Effector memory CD8-positive, alpha-beta T cell (primary cell): Measurements from ENCODE around the gene TRAM1L1.

ENCODE experiments used
- ATAC-seq: fragments of 150-1000 bp; cut with Tn5 transposase; replicated peaks from 2 replicates; pipeline ENCODE4 v1.10.0; 2021; ENCODE audit warnings: mild to moderate bottlenecking, moderate library complexity
- DNase-seq, 3 experiments: peaks; one replicate each; pipeline ENCODE4 v3.0.0; 2021
- H3K27ac Mint-ChIP-seq, 2 donors: one replicate each; pipeline ENCODE4 v1.8.0; 2022; ENCODE audit warnings: mild to moderate bottlenecking in 2 of 2, mixed read lengths in 2 of 2, moderate library complexity in 2 of 2
- H3K27me3 Mint-ChIP-seq, 2 donors: one replicate each; pipeline ENCODE4 v1.8.0; 2022; ENCODE audit warnings: mixed read lengths in 2 of 2
- H3K36me3 Mint-ChIP-seq: one replicate; pipeline ENCODE4 v1.8.0; 2022; ENCODE audit warnings: mild to moderate bottlenecking, moderate library complexity, mixed read lengths; ENCODE audit not compliant: insufficient read depth
- H3K4me1 Mint-ChIP-seq, 2 donors: one replicate each; pipeline ENCODE4 v1.8.0; 2022; ENCODE audit warnings: low read depth in 2 of 2, mixed read lengths in 2 of 2
- H3K4me3 Mint-ChIP-seq, 2 donors: one replicate each; pipeline ENCODE4 v1.8.0; 2022; ENCODE audit warnings: mild to moderate bottlenecking in 2 of 2, mixed read lengths in 2 of 2, moderate library complexity in 2 of 2
- H3K9me3 Mint-ChIP-seq, 2 donors: one replicate each; pipeline ENCODE4 v1.8.0; 2022; ENCODE audit warnings: mixed read lengths in 2 of 2
- total RNA-seq, 9 experiments: gene quantifications; one replicate each; lab custom pipeline; 2026; lab: John Stamatoyannopoulos, UW

TRAM1L1 gene
- total RNA-seq, result 0 to 0.18 (median 0) reads per million in 9 experiments

DNA sequence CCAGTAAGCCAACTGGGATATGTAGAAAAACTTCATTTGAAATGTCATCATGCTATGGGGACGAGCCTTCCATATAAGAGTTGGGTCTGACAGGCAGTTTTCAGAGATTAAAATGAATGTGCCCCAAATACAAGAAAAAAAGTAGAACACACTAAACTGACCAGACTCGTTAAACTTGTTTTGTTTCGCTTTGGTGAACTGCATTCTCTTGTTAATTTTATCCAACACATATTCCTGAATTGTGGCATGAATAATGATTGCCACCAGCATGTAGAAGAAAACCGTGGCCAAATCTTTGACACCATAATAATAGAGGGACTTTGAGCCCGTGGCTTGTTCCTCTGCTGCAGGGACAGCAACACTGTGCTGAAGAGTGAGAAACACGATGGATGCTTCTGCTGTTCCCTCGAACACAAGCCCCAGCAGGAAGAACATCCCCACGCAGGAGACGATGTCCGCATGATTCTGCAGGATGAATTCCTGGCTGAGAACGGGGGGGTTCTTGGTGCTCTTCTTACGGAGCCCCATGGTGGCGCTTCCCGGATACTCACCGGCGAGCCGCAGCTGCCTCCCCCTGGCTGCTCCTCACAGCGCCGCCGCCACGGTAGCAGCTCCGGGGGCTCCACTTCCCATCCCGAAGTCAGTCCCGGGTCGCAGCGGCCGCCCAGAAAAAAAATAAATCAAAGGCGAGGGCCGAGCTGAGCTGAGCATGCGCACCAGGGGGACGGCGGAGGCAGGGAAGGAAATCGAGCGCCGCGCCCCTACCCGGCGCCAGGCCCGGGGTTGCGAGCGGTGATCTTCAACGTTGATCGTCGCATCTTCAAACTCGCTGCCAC lies at the start of gene TRAM1L1:
Gene TRAM1L1, minus strand, starts transcription at position 711 of the 836 bp plus-strand sequence. Its CDS starts 183 bp downstream, at position 528.
- DNase-seq, result no peak
- peaks cover 8 to 10% of the 10 kb centered on the region in 2 donors for H3K9me3 Mint-ChIP-seq
- no peak within 1 kb of the TSS for H3K4me3 Mint-ChIP-seq
- H3K27ac Mint-ChIP-seq, result no peak within 1 kb of the TSS
- H3K36me3 Mint-ChIP-seq, result no peaks in the 10 kb centered on the region
- ATAC-seq, result no peak
- H3K4me1 Mint-ChIP-seq, result no peaks in the 10 kb centered on the region
- H3K27me3 Mint-ChIP-seq, result no peaks in the 10 kb centered on the region

DNA sequence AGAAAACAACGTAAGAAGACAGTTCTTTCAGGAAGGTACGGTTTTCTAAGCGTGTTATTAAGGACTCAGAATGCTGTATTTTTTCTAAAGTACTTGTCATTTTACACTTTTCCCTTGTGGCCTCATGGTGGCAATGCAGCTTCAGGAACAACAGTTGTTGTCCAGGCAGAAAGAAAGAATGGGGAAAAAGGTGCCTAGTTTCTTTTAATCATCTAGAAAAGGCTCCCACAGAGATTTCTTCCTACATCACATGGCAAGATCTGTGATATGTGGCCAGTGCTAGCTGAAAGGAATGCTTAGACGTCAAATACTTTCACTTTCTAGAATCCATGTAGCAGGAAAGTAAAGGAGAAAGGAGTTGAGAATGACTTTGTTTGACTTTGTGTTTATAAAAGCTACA lies 49.0 kb upstream of the TRAM1L1 start:
- H3K27me3 Mint-ChIP-seq, result no peaks in the 10 kb centered on the region
- no peaks in the 10 kb centered on the region for H3K36me3 Mint-ChIP-seq
- DNase-seq (no peak), ATAC-seq (no peak)
- no peaks in the 10 kb centered on the region for H3K4me1 Mint-ChIP-seq
- H3K27ac Mint-ChIP-seq, result no peak overlapping the region
- peaks cover 12 to 17% of the 10 kb centered on the region in 2 donors for H3K9me3 Mint-ChIP-seq
- H3K4me3 Mint-ChIP-seq, result no peak overlapping the region

DNA sequence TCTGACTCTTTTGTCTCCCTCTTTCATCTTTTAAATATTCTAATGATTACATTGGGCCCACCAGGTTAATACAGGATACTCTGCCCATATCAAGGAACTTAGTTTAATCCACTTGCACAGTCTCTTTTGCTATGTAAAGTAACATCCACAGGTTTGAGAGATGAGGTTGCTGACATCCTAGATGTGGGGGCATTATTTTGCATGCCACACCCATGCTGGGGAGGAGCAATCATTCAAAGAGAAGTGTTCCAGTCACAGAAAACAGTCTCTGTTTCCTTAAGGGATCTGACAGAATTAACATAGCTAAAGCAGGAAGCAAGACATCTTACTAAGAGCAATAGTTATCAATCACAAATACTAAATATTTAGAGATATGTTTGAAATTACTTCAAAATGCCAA lies 11.5 kb upstream of the TRAM1L1 start:
- Mint-ChIP-seq H3K27ac (no peak overlapping the region), H3K4me3 (no peak overlapping the region)

DNA sequence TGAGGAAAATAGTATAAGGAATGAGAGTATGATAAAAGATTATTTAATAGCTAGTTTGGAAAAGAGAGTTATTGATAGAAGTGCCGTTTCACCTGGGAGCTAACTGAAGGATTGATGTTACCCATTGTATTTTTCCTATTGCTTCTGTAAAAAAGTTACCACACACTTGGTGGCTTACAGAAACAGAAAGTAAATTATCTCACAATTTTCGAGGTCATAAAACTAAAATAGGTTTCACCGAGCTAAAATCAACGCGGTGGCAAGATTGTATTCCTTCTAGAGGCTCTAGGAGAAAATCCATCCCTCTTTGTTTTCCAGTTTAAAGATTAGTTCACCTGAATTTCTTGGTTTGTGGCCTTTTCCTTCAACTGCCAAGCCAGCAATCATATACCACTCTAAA lies 11.1 kb upstream of the TRAM1L1 start:
- ATAC-seq, result no peak
- H3K9me3 Mint-ChIP-seq, result peaks cover 2 to 5% of the 10 kb centered on the region in 2 donors
- H3K27ac Mint-ChIP-seq, result no peak overlapping the region
- H3K36me3 Mint-ChIP-seq, result no peaks in the 10 kb centered on the region
- no peaks in the 10 kb centered on the region for H3K27me3 Mint-ChIP-seq
- no peaks in the 10 kb centered on the region for H3K4me1 Mint-ChIP-seq
- DNase-seq, result no peak
- no peak overlapping the region for H3K4me3 Mint-ChIP-seq

More for the DNA sequence above, 11.5 kb upstream of the TRAM1L1 start:
- H3K36me3 Mint-ChIP-seq, result no peaks in the 10 kb centered on the region
- no peak for DNase-seq
- peaks cover 2 to 7% of the 10 kb centered on the region in 2 donors for H3K9me3 Mint-ChIP-seq
- H3K4me1 Mint-ChIP-seq, result no peaks in the 10 kb centered on the region
- no peak for ATAC-seq
- no peaks in the 10 kb centered on the region for H3K27me3 Mint-ChIP-seq

DNA sequence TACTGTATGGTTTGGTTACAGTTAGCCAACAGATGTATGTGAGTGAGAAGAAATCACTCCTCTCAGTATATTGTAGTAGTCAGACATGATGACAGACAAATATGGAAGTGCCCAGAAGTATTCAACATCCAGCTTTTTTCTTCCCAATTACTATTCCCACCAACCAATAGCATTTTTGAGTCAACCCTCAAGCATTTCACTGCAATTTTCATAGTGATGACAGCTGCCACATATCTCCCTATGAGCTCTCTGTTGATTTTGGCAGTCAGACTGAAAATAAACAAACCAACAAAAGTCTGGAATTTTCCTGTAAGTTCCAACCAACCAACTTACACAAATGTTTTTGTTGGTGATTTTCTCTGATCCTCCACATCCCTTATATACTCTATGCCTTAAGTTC lies 8.2 kb upstream of the TRAM1L1 start:
- ATAC-seq (no peak), DNase-seq (no peak)
- no peaks in the 10 kb centered on the region for H3K27me3 Mint-ChIP-seq
- no peak overlapping the region for H3K27ac Mint-ChIP-seq
- no peaks in the 10 kb centered on the region for H3K4me1 Mint-ChIP-seq
- no peaks in the 10 kb centered on the region for H3K36me3 Mint-ChIP-seq
- H3K4me3 Mint-ChIP-seq, result no peak overlapping the region
- H3K9me3 Mint-ChIP-seq, result peaks cover 2 to 7% of the 10 kb centered on the region in 2 donors

DNA sequence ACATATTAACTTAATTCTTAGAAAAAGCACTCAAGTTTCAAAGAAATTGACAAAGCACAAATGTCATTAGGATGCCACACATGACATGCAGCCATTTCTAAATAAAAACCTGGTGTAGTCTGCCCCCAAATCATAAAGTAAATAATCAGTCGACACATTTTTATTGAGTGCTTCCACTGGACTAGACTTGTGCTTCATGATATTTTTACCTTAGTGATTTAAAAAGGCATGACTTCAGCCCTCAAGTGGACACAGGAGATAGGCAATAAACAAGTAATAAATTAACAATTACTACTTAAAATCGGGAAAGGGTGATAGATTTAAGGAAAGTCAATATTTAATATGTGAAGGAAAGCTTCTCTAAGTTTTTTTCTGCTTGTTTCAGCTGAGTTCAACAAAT lies 7.6 kb downstream of the TRAM1L1 start:
- Mint-ChIP-seq H3K4me3 (no peak overlapping the region), H3K9me3 (peaks cover 7 to 10% of the 10 kb centered on the region in 2 donors), H3K27ac (no peak overlapping the region), H3K4me1 (no peaks in the 10 kb centered on the region), H3K36me3 (no peaks in the 10 kb centered on the region), H3K27me3 (no peaks in the 10 kb centered on the region)
- ATAC-seq (no peak), DNase-seq (no peak)

DNA sequence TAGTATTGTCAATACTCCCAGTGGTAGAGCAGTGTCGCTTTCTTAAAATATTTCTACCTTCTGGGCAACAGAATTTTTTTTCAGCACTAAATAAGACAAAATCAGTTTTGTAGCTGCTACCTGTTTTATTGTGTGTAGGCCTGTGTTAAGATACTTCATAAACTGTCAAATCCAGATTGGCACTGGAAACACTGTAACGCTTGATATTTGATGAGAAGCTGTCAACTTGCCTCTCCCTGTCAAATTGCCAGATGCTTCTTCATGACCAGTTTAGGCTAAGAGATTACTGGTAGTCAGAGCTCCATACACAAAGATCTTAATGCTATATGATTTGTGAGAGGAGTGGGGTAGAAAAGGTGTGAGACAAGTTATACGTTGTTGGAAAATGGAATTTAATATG lies 17.3 kb downstream of the TRAM1L1 start:
- no peak overlapping the region for H3K27ac Mint-ChIP-seq
- no peak overlapping the region for H3K4me3 Mint-ChIP-seq
- no peaks in the 10 kb centered on the region for H3K27me3 Mint-ChIP-seq
- DNase-seq (no peak), ATAC-seq (no peak)
- H3K4me1 Mint-ChIP-seq, result no peaks in the 10 kb centered on the region
- H3K36me3 Mint-ChIP-seq, result no peaks in the 10 kb centered on the region
- peaks cover 7 to 14% of the 10 kb centered on the region in 2 donors for H3K9me3 Mint-ChIP-seq

DNA sequence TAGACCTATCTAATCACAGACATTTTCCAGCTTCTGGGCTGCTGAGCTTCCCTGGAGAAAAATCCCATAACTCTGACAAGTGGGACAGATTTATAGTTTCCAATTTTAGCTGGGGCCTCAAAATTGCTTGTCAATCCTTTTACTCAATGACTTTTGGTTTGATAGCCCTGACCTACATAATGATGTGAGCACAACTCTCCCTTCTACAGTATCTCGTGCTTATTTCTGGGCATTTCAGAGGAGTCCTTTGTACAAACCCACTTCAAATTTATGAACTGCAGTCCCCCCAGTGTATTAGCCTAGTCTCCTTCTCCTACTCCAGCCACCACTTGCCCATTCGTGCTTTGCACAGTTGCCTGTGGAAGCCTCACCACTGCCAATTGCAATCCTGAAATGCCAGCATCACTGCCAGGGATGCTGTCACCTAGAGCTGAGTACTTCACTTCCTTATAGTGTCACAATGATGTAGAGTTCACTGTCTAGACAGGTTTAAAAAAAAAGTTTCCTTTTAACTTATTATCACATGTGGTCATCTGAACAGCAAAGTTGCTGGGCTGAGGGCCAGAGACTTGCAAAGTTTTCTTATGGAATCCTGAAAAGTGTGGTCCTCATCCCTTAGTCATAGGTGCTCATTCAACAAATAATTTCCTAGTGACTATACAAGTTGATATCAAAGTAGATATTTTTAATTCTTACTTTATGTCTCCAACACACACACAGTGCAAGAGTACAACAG lies 21.2 kb downstream of the TRAM1L1 start:
- DNase-seq (no peak), ATAC-seq (no peak)
- H3K4me1 Mint-ChIP-seq, result no peaks in the 10 kb centered on the region
- no peak overlapping the region for H3K27ac Mint-ChIP-seq
- peaks cover 7 to 8% of the 10 kb centered on the region in 2 donors for H3K9me3 Mint-ChIP-seq
- no peaks in the 10 kb centered on the region for H3K27me3 Mint-ChIP-seq
- no peak overlapping the region for H3K4me3 Mint-ChIP-seq
- no peaks in the 10 kb centered on the region for H3K36me3 Mint-ChIP-seq

DNA sequence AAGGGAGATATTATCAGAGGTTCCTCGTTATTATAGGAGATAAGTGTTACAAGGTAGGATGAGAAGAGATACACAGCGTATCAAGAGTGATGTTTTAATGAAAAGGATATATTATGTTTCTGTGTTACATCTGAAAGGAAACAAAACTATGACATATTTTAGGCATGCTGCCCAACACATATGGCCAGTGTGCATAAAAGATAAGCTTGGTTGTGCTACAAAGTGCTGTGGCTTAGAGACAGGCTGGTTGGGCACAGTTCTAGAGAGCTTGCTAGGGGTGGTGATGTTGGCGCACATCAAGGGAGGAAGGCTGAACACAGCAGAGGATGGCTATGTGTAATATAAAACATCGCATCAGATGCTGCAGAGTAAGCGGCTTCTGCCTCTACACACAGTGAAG lies 42.4 kb downstream of the TRAM1L1 start:
- Mint-ChIP-seq H3K4me3 (no peak overlapping the region), H3K4me1 (no peaks in the 10 kb centered on the region), H3K36me3 (peaks cover 2% of the 10 kb centered on the region), H3K9me3 (peaks cover 8% of the 10 kb centered on the region in 2 donors), H3K27ac (no peak overlapping the region), H3K27me3 (no peaks in the 10 kb centered on the region)
- DNase-seq (no peak), ATAC-seq (no peak)
